Breast epithelium (tissue), 3 donors: Measurements from ENCODE around the gene PKHD1.

Source experiments
- CTCF ChIP-seq, 3 donors: fragments of 450-650 bp; IDR thresholded peaks; one replicate each; pipeline ENCODE4 v1.5.1; 2016 to 2017; ENCODE audit warnings: antibody characterized with exemption in 3 of 3, mild to moderate bottlenecking in 3 of 3, moderate library complexity in 3 of 3
- POLR2A ChIP-seq: fragments of 450-650 bp; IDR thresholded peaks from one replicate; pipeline ENCODE4 v1.6.1; 2016; ENCODE audit warnings: antibody characterized with exemption, mild to moderate bottlenecking, moderate library complexity
- POLR2AphosphoS5 ChIP-seq, 3 donors: sonication (generic); formaldehyde crosslinking; IDR thresholded peaks; one replicate each; pipeline ENCODE4 v1.6.1; 2017; ENCODE audit warnings: antibody characterized with exemption in 3 of 3

GRCh38 chr6:51706086-51706485 lies 381.3 kb downstream of the PKHD1 start:
- TF ChIP-seq CTCF (IDR thresholded peaks at IDR 0.05) (no peak), POLR2AphosphoS5 (IDR thresholded peaks at IDR 0.05) (no peak), POLR2A (no peak)
